ENCODE data around the gene PSME2.

DNA sequence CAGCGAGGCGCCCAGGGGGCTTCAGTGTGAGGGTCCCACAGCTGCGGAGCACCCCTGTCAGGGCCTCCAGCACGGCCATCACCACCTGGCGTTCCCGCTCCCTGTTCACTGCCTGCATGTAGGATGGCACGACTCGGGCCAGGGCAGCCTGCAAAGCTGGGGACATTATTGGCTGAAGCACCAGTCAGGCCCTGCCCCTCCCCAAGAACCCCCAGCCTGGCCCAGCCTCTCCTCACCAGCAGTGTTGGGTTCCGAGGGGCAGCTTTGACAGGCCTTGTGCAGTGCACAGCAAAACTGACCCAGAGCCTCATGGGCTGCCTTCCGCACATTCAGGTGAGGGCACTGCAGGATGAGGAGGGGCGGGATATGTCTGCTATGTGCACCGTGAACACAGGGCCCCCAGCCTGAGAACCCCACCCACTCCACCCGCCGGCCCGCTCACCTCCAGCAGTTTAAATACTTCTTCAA is 36.6 kb upstream of the PSME2 start:
- TF ChIP-seq POLR2AphosphoS5 (IDR thresholded peaks at IDR 0.05; ENCODE audit: borderline replicate concordance, low read depth, low read length) (no peak), EZH2 (IDR thresholded peaks at IDR 0.05) (no peak)
